ENCODE measurements around the gene RBM45.

The RBM45 gene

GRCh38 chr2:178159966-178160365, 47.7 kb downstream of the RBM45 start:
- H3K4me3 ChIP-seq (ENCODE audit: low read depth, low read length), result no peak overlapping the region
- TF ChIP-seq CTCF (IDR thresholded peaks at IDR 0.05; ENCODE audit: control insufficient read depth, extremely low read depth, insufficient read depth), result no peak
- no peak for DNase-seq (ENCODE audit: low read depth)

GRCh38 chr2:178160601-178161000, 48.4 kb downstream of the RBM45 start:
- H3K4me3 ChIP-seq (ENCODE audit: low read depth, low read length), result no peak overlapping the region
- no peak for DNase-seq (ENCODE audit: low read depth)
- no peak for TF ChIP-seq CTCF (IDR thresholded peaks at IDR 0.05; ENCODE audit: control insufficient read depth, extremely low read depth, insufficient read depth)

- no peak for DNase-seq (ENCODE audit: low read depth)
- no peak for TF ChIP-seq CTCF (IDR thresholded peaks at IDR 0.05; ENCODE audit: control insufficient read depth, extremely low read depth, insufficient read depth)
- no peak overlapping the region for H3K4me3 ChIP-seq (ENCODE audit: low read depth, low read length)
These were observed 51.2 kb downstream of the RBM45 start for GRCh38 chr2:178163395-178163794.

GRCh38 chr2:178163911-178164310, 51.7 kb downstream of the RBM45 start:
- no peak for DNase-seq (ENCODE audit: low read depth)
- H3K4me3 ChIP-seq (ENCODE audit: low read depth, low read length), result no peak overlapping the region
- no peak for TF ChIP-seq CTCF (IDR thresholded peaks at IDR 0.05; ENCODE audit: control insufficient read depth, extremely low read depth, insufficient read depth)

GRCh38 chr2:178173657-178174056, 61.4 kb downstream of the RBM45 start:
- no peak for DNase-seq (ENCODE audit: low read depth)
- no peak overlapping the region for H3K4me3 ChIP-seq (ENCODE audit: low read depth, low read length)
- TF ChIP-seq CTCF (IDR thresholded peaks at IDR 0.05; ENCODE audit: control insufficient read depth, extremely low read depth, insufficient read depth), result no peak

- no peak for TF ChIP-seq CTCF (IDR thresholded peaks at IDR 0.05; ENCODE audit: control insufficient read depth, extremely low read depth, insufficient read depth)
- no peak overlapping the region for H3K4me3 ChIP-seq (ENCODE audit: low read depth, low read length)
- DNase-seq (ENCODE audit: low read depth), result no peak
These were observed 64.9 kb downstream of the RBM45 start for GRCh38 chr2:178177066-178177679.

All from LNCaP clone FGC (cell line).